Activated naive CD8-positive, alpha-beta T cell treated with anti-CD3 and anti-CD28 coated beads, Interleukin-2, amount 50 U/mL, for 16 hours (primary cell): Measurements from ENCODE around the gene PPFIA1.

Experiments used
- DNase-seq: peaks from one replicate; pipeline ENCODE4 v3.0.0-alpha.2; 2020; ENCODE audit warnings: low read depth, low spot score

Gene PPFIA1

GRCh38 chr11:70270104-70270876 lies at the start of gene PPFIA1:
Gene PPFIA1 (plus strand): TSS chr11:70270690. CDS start chr11:70272173, 1,483 bp downstream.
- DNase-seq: peak; percentile 95

- DNase-seq: no peak
Observed at GRCh38 chr11:70220920-70221319, 49.6 kb upstream of the PPFIA1 start.

GRCh38 chr11:70225681-70226177 lies 44.8 kb upstream of the PPFIA1 start:
- DNase-seq: no peak

- DNase-seq: no peak
Observed at GRCh38 chr11:70226183-70226582, 44.3 kb upstream of the PPFIA1 start.

- no peak for DNase-seq
Observed at GRCh38 chr11:70226967-70227366, 43.5 kb upstream of the PPFIA1 start.

- DNase-seq: no peak
Observed at GRCh38 chr11:70229737-70230136, 40.8 kb upstream of the PPFIA1 start.

- DNase-seq: no peak
Observed at GRCh38 chr11:70230151-70230839, 40.2 kb upstream of the PPFIA1 start.

- DNase-seq: no peak
Observed at GRCh38 chr11:70230840-70231710, 39.4 kb upstream of the PPFIA1 start.

GRCh38 chr11:70233034-70233433 lies 37.5 kb upstream of the PPFIA1 start:
- no peak for DNase-seq

GRCh38 chr11:70233511-70233934 lies 37.0 kb upstream of the PPFIA1 start:
- DNase-seq: no peak

- DNase-seq: no peak
Observed at GRCh38 chr11:70233962-70234361, 36.5 kb upstream of the PPFIA1 start.

- DNase-seq: no peak
Observed at GRCh38 chr11:70240337-70240736, 30.2 kb upstream of the PPFIA1 start.

- DNase-seq: no peak
Observed at GRCh38 chr11:70241709-70242108, 28.8 kb upstream of the PPFIA1 start.

- no peak for DNase-seq
Observed at GRCh38 chr11:70242885-70243284, 27.6 kb upstream of the PPFIA1 start.

- no peak for DNase-seq
Observed at GRCh38 chr11:70243912-70244652, 26.4 kb upstream of the PPFIA1 start.

- no peak for DNase-seq
Observed at GRCh38 chr11:70244698-70245097, 25.8 kb upstream of the PPFIA1 start.

GRCh38 chr11:70246196-70246595 lies 24.3 kb upstream of the PPFIA1 start:
- DNase-seq: no peak

GRCh38 chr11:70247042-70247709 lies 23.3 kb upstream of the PPFIA1 start:
- no peak for DNase-seq

GRCh38 chr11:70247710-70248072 lies 22.8 kb upstream of the PPFIA1 start:
- DNase-seq: no peak

- DNase-seq: no peak
Observed at GRCh38 chr11:70250876-70251658, 19.4 kb upstream of the PPFIA1 start.
